WTC11 (cell line): ENCODE measurements around the gene C10orf105.

Experiments
- CREB1 ChIP-seq: sonication (generic); formaldehyde crosslinking; IDR thresholded peaks from 2 replicates; pipeline ENCODE4 v1.8.0; 2023; ENCODE audit warnings: mild to moderate bottlenecking, missing genetic modification reagents
- IRF1 ChIP-seq: sonication (generic); formaldehyde crosslinking; IDR thresholded peaks from 2 replicates; pipeline ENCODE4 v1.8.0; 2023; ENCODE audit warnings: missing genetic modification reagents
- JUN ChIP-seq: sonication (generic); formaldehyde crosslinking; IDR thresholded peaks from 2 replicates; pipeline ENCODE4 v1.8.0; 2023; ENCODE audit warnings: mild to moderate bottlenecking, missing genetic modification reagents
- ZBTB21 ChIP-seq: sonication (generic); formaldehyde crosslinking; IDR thresholded peaks from 2 replicates; pipeline ENCODE4 v1.8.1; 2023; ENCODE audit warnings: mild to moderate bottlenecking, missing genetic modification reagents, borderline replicate concordance
- ZNF423 ChIP-seq: fragments of 250-450 bp; sonication (Bioruptor Pico); IDR thresholded peaks from 2 replicates; pipeline ENCODE4 v2.1.2; 2022; ENCODE audit warnings: mild to moderate bottlenecking, moderate library complexity
- ZNF512 ChIP-seq: sonication (generic); formaldehyde crosslinking; IDR thresholded peaks from 2 replicates; pipeline ENCODE4 v1.8.1; 2022; ENCODE audit warnings: missing genetic modification reagents, borderline replicate concordance
- TF ChIP-seq, protein P1 (sequence below): fragments of 200-600 bp; IDR thresholded peaks from 2 replicates; pipeline ENCODE4 v1.8.0; 2022; ENCODE audit warnings: antibody characterized with exemption

DNA sequence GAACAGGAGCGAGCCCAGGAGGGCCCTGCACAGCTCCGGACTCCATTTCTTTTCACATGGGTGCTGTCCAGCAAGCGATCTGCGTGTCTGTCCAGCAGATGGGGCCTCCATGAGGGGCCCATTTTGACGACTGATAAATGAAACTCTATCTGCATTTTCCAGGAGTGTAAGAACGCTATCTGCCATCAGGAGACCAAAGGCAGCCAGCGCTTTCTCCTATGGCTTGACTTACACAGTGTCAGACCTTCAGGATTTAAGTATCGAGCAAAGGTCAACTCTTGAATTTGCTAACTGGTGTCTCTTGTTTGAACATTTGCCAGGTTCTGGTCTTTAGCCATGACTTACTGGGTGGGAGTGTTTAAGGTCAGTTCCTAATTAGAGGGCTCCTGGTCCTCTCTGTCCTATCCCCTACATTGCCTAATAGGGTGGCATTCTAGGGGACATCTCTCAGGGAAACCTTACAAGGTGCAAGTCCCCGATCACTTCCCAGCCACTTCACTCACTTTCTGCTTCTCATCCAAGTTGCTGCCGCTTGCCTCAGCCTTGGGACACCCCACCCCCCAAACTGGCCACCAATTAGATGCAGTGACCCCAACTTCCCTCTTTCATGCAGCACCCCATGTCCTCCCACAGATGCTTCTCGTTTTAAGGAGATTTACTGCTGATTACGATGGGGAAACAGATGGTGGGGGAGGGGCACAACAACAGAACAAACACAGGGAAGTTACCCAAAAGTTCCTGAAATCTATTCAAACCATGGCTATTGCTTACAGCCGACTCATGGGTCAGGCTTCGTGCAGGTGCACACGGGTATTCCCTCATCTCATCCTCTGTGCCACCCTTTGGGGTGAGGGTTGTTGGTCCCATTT, 33.7 kb upstream of the C10orf105 start:
- TF ChIP-seq ZBTB21 (CRISPR knock-in tag) (no peak), JUN (CRISPR knock-in tag) (no peak), IRF1 (CRISPR knock-in tag) (no peak), CREB1 (CRISPR knock-in tag) (no peak), ZNF512 (CRISPR knock-in tag) (no peak), ZNF423 (CRISPR knock-in tag) (no peak)
- TF ChIP-seq, protein P1, sequence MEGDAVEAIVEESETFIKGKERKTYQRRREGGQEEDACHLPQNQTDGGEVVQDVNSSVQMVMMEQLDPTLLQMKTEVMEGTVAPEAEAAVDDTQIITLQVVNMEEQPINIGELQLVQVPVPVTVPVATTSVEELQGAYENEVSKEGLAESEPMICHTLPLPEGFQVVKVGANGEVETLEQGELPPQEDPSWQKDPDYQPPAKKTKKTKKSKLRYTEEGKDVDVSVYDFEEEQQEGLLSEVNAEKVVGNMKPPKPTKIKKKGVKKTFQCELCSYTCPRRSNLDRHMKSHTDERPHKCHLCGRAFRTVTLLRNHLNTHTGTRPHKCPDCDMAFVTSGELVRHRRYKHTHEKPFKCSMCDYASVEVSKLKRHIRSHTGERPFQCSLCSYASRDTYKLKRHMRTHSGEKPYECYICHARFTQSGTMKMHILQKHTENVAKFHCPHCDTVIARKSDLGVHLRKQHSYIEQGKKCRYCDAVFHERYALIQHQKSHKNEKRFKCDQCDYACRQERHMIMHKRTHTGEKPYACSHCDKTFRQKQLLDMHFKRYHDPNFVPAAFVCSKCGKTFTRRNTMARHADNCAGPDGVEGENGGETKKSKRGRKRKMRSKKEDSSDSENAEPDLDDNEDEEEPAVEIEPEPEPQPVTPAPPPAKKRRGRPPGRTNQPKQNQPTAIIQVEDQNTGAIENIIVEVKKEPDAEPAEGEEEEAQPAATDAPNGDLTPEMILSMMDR: no peak
